ENCODE measurements around the gene ZNF532.
"Not testable (repeated sequence)": the region's sequence is repeated elsewhere in the genome, so short reads cannot be mapped to it uniquely, and the experiment has no call there.

ZNF532 gene

GRCh38 chr18:58820251-58820650 lies 44.4 kb upstream of the ZNF532 start:
- no peak for ATAC-seq
- TF ChIP-seq POU6F1 (CRISPR knock-in tag; IDR thresholded peaks at IDR 0.05; ENCODE audit: borderline replicate concordance, low read depth) (no peak), CSDC2 (CRISPR knock-in tag; IDR thresholded peaks at IDR 0.05) (no peak), ZNF565 (CRISPR knock-in tag; conservative IDR thresholded peaks at IDR 0.05; ENCODE audit: low read depth) (no peak), ZFP30 (CRISPR knock-in tag; IDR thresholded peaks at IDR 0.05) (no peak), ZNF8 (CRISPR knock-in tag; IDR thresholded peaks at IDR 0.05) (no peak), TOX (CRISPR knock-in tag; IDR thresholded peaks at IDR 0.05; ENCODE audit: borderline replicate concordance) (no peak), ESRRG (CRISPR knock-in tag; IDR thresholded peaks at IDR 0.05) (no peak), ZFP3 (CRISPR knock-in tag; IDR thresholded peaks at IDR 0.05) (no peak), SNAI2 (CRISPR knock-in tag; IDR thresholded peaks at IDR 0.05) (no peak), RARB (CRISPR knock-in tag; IDR thresholded peaks at IDR 0.05) (no peak), ZC3H10 (CRISPR knock-in tag; IDR thresholded peaks at IDR 0.05) (no peak)

- TF ChIP-seq TCF4 (CRISPR knock-in tag; IDR thresholded peaks at IDR 0.05; ENCODE audit: borderline replicate concordance) = no peak
- no peak for TF ChIP-seq PPARA (CRISPR knock-in tag; IDR thresholded peaks at IDR 0.05; ENCODE audit: borderline replicate concordance)
- TF ChIP-seq ZC3H10 (CRISPR knock-in tag; IDR thresholded peaks at IDR 0.05) = no peak
- no peak for ATAC-seq
Observed at GRCh38 chr18:58822944-58823343, 41.7 kb upstream of the ZNF532 start.

- no peak for ATAC-seq
- TF ChIP-seq PATZ1 (CRISPR knock-in tag; IDR thresholded peaks at IDR 0.05; ENCODE audit: borderline replicate concordance) (no peak), ZFP30 (CRISPR knock-in tag; IDR thresholded peaks at IDR 0.05) (no peak), RARB (CRISPR knock-in tag; IDR thresholded peaks at IDR 0.05) (no peak), POU6F1 (CRISPR knock-in tag; IDR thresholded peaks at IDR 0.05; ENCODE audit: borderline replicate concordance, low read depth) (no peak), ESRRG (CRISPR knock-in tag; IDR thresholded peaks at IDR 0.05) (no peak), SNAI2 (CRISPR knock-in tag; IDR thresholded peaks at IDR 0.05) (no peak), ZFP3 (CRISPR knock-in tag; IDR thresholded peaks at IDR 0.05) (no peak), OSR1 (CRISPR knock-in tag; IDR thresholded peaks at IDR 0.05) (no peak), ARNTL (CRISPR knock-in tag; IDR thresholded peaks at IDR 0.05; ENCODE audit: borderline replicate concordance, low read depth) (no peak), ZNF70 (CRISPR knock-in tag; IDR thresholded peaks at IDR 0.05) (no peak), TSHZ2 (CRISPR knock-in tag; IDR thresholded peaks at IDR 0.05) (no peak), CSRNP3 (CRISPR knock-in tag; IDR thresholded peaks at IDR 0.05) (no peak), CSDC2 (CRISPR knock-in tag; IDR thresholded peaks at IDR 0.05) (no peak), ZNF8 (CRISPR knock-in tag; IDR thresholded peaks at IDR 0.05) (no peak), BACH2 (CRISPR knock-in tag; IDR thresholded peaks at IDR 0.05; ENCODE audit: borderline replicate concordance) (no peak), GLIS3 (CRISPR knock-in tag; IDR thresholded peaks at IDR 0.05) (no peak), ZNF565 (CRISPR knock-in tag; conservative IDR thresholded peaks at IDR 0.05; ENCODE audit: low read depth) (no peak), TOX (CRISPR knock-in tag; IDR thresholded peaks at IDR 0.05; ENCODE audit: borderline replicate concordance) (no peak), CREB5 (CRISPR knock-in tag; IDR thresholded peaks at IDR 0.05; ENCODE audit: low read depth) (no peak)
Observed at GRCh38 chr18:58823412-58823811, 41.3 kb upstream of the ZNF532 start.

- not testable (repeated sequence) for ATAC-seq
Observed at GRCh38 chr18:58826926-58827325, 37.8 kb upstream of the ZNF532 start.

All from SK-N-SH treated with all-trans-retinoic acid at 6 μM for 48 hours (cell line).